NCI-H345 (cell line): ENCODE data around the gene NAA10.

Experiments used
- DNase-seq: peaks from one replicate; lab custom pipeline; 2025; lab: John Stamatoyannopoulos, UW

Gene NAA10

GRCh38 chrX:153908219-153908860 lies 26.5 kb downstream of the NAA10 start:
- DNase-seq, result no peak

GRCh38 chrX:153907456-153907855 lies 27.4 kb downstream of the NAA10 start:
- DNase-seq, result no peak

- no peak for DNase-seq
These were observed 28.5 kb downstream of the NAA10 start for GRCh38 chrX:153906126-153906917.

GRCh38 chrX:153905481-153906095 lies 29.2 kb downstream of the NAA10 start:
- DNase-seq, result no peak

GRCh38 chrX:153903991-153904957 lies 30.6 kb downstream of the NAA10 start, which contains the start of gene AVPR2:
TSS of gene AVPR2 (plus strand) at chrX:153904673. CDS start at chrX:153905146, 473 bp downstream.
- no peak for DNase-seq

- no peak for DNase-seq
These were observed 31.4 kb downstream of the NAA10 start for GRCh38 chrX:153903238-153903980.

GRCh38 chrX:153902385-153902784 lies 32.5 kb downstream of the NAA10 start:
- no peak for DNase-seq

- no peak for DNase-seq
These were observed 33.1 kb downstream of the NAA10 start for GRCh38 chrX:153901753-153902140.

GRCh38 chrX:153900831-153901752 lies 33.7 kb downstream of the NAA10 start:
- peak; percentile 31 for DNase-seq

- DNase-seq, result no peak
These were observed 36.9 kb downstream of the NAA10 start for GRCh38 chrX:153897899-153898298.

- no peak for DNase-seq
These were observed 45.7 kb downstream of the NAA10 start for GRCh38 chrX:153889123-153889522.

GRCh38 chrX:153888344-153888743 lies 46.5 kb downstream of the NAA10 start:
- DNase-seq, result no peak

GRCh38 chrX:153887385-153887784 lies 47.5 kb downstream of the NAA10 start:
- no peak for DNase-seq

- no peak for DNase-seq
These were observed 47.9 kb downstream of the NAA10 start for GRCh38 chrX:153886915-153887314.

- DNase-seq, result peak; percentile 31
These were observed 48.6 kb downstream of the NAA10 start, which contains the start of gene L1CAM for GRCh38 chrX:153885968-153886903. TSS of gene L1CAM (minus strand) at chrX:153886173. CDS start at chrX:153875836, 10,337 bp downstream.

GRCh38 chrX:153885208-153885787 lies 49.5 kb downstream of the NAA10 start:
- DNase-seq, result no peak

- peak; percentile 47 for DNase-seq
These were observed 50.2 kb downstream of the NAA10 start for GRCh38 chrX:153884590-153884989.

- DNase-seq, result peak; percentile 24
These were observed 50.7 kb downstream of the NAA10 start for GRCh38 chrX:153884136-153884535.
